Lung (tissue), 12 donors: ENCODE data around the gene CLCN3. TPM values are rescaled to one million over a fixed set of nuclear protein-coding genes. Genes with fewer than 3 reads are reported as not detected.
A peak's percentile ranks its signal among the peaks of the same experiment; 100 is the strongest.

ENCODE experiments used
- ATAC-seq: fragments of 200-7000 bp; cut with Tn5 transposase; one replicate; pipeline ENCODE4 v1.9.1; 2020; ENCODE audit warnings: moderate number of reproducible peaks; ENCODE audit not compliant: insufficient read depth, low FRiP score
- DNase-seq, 3 donors: peaks; one replicate each; pipeline ENCODE4 v3.0.0-alpha.2; 2013 to 2017
- H3K27ac ChIP-seq, 2 donors: one replicate each; pipeline ENCODE4 v1.5.1; 2013; ENCODE audit warnings: mild to moderate bottlenecking in 2 of 2, moderate library complexity in 2 of 2, control low read depth in 1 of 2, inconsistent platforms in 1 of 2, low read depth in 1 of 2, low read length in 1 of 2
- H3K27me3 ChIP-seq, 3 donors: one replicate each; pipeline ENCODE4 v1.5.1; 2013; ENCODE audit warnings: low read length in 2 of 3; ENCODE audit not compliant: control insufficient read depth in 3 of 3, insufficient read depth in 3 of 3
- H3K36me3 ChIP-seq, 4 donors: one replicate each; pipeline ENCODE4 v1.5.1; 2013; ENCODE audit warnings: low read length in 4 of 4, mild to moderate bottlenecking in 1 of 4, moderate library complexity in 1 of 4; ENCODE audit not compliant: control insufficient read depth in 4 of 4, insufficient read depth in 4 of 4
- H3K4me1 ChIP-seq, 5 donors: one replicate each; pipeline ENCODE4 v1.5.1; 2013; ENCODE audit warnings: low read length in 5 of 5, mild to moderate bottlenecking in 2 of 5, moderate library complexity in 1 of 5; ENCODE audit not compliant: control insufficient read depth in 5 of 5, insufficient read depth in 5 of 5
- H3K4me3 ChIP-seq: one replicate; pipeline ENCODE4 v1.5.1; 2013; ENCODE audit warnings: mild to moderate bottlenecking, control low read depth, moderate library complexity
- H3K9ac ChIP-seq, 2 donors: one replicate each; pipeline ENCODE4 v1.5.1; 2013; ENCODE audit warnings: low read length in 2 of 2, control low read depth in 1 of 2; ENCODE audit not compliant: insufficient read depth in 1 of 2
- H3K9me3 ChIP-seq, 4 donors: one replicate each; pipeline ENCODE4 v1.5.1; 2013; ENCODE audit warnings: low read length in 3 of 4, mild to moderate bottlenecking in 1 of 4, moderate library complexity in 1 of 4; ENCODE audit not compliant: control insufficient read depth in 4 of 4, insufficient read depth in 3 of 4
- CTCF ChIP-seq: IDR thresholded peaks from 2 replicates; pipeline ENCODE4 v1.5.1; 2012; ENCODE audit warnings: mild to moderate bottlenecking; ENCODE audit errors: control extremely low read depth, extremely low read depth
- WGBS, 2 donors: extraction: QIAGEN DNeasy Blood & Tissue Kit; methylation state at CpG; one replicate each; pipeline ENCODE4 v1.1.7; 2013; 5-methylcytosine and 5-hydroxymethylcytosine counted together
- polyA plus RNA-seq, 2 donors: library from polyadenylated mRNA; stranded (reverse); fragments of 200-250 nt; gene quantifications; one replicate each; pipeline ENCODE4 v1.2.1, GENCODE V29; 2013
- total RNA-seq, 2 donors: library from RNA; depleted of rRNA in 1 of 2; stranded (reverse); fragments of >200 nt in 1 of 2; gene quantifications; one replicate each; pipeline ENCODE4 v1.2.1, GENCODE V29; 2014 to 2021
- donor health status: control.
- donor health status: control.
- donor health status: Bipolar disorder and iron deficiency.
- donor health status: healthy.
- donor health status: DM: yes; HTN: yes; CAD: no.

CLCN3 gene
- total and polyA plus RNA-seq, 4 donors: 11.0 to 59.6 (median 27.6) TPM

GRCh38 chr4:169593050-169593560 is 27.3 kb upstream of the CLCN3 start:
- Histone ChIP-seq H3K4me3 (no peak overlapping the region), H3K27ac (no peak overlapping the region), H3K36me3 (peaks cover 2 to 9% (median 7%) of the 10 kb centered on the region in 4 donors), H3K9ac (no peak overlapping the region), H3K4me1 (peaks cover 0 to 10% (median 0%) of the 10 kb centered on the region in 5 donors), H3K27me3 (no peaks in the 10 kb centered on the region), H3K9me3 (no peaks in the 10 kb centered on the region)
- DNase-seq (peak; percentile 34 to 95 (median 95)), ATAC-seq (no peak)
- no peak for TF ChIP-seq CTCF
- 83 to 90% methylated on average over 1 of the region's 1 CpG for WGBS, 2 donors

- H3K4me3 ChIP-seq: no peak overlapping the region
- H3K27ac ChIP-seq: peak overlapping the region in 1 of 2 donors; percentile 2
- H3K36me3 ChIP-seq: peaks cover 0 to 6% (median 2%) of the 10 kb centered on the region in 4 donors
- no peak overlapping the region for H3K9ac ChIP-seq
- no peak for TF ChIP-seq CTCF
- DNase-seq: no peak
- peaks cover 0 to 10% (median 0%) of the 10 kb centered on the region in 5 donors for H3K4me1 ChIP-seq
- ATAC-seq: no peak
- H3K27me3 ChIP-seq: no peaks in the 10 kb centered on the region
- no peaks in the 10 kb centered on the region for H3K9me3 ChIP-seq
These were observed 25.7 kb upstream of the CLCN3 start for GRCh38 chr4:169594560-169595195.

DNA sequence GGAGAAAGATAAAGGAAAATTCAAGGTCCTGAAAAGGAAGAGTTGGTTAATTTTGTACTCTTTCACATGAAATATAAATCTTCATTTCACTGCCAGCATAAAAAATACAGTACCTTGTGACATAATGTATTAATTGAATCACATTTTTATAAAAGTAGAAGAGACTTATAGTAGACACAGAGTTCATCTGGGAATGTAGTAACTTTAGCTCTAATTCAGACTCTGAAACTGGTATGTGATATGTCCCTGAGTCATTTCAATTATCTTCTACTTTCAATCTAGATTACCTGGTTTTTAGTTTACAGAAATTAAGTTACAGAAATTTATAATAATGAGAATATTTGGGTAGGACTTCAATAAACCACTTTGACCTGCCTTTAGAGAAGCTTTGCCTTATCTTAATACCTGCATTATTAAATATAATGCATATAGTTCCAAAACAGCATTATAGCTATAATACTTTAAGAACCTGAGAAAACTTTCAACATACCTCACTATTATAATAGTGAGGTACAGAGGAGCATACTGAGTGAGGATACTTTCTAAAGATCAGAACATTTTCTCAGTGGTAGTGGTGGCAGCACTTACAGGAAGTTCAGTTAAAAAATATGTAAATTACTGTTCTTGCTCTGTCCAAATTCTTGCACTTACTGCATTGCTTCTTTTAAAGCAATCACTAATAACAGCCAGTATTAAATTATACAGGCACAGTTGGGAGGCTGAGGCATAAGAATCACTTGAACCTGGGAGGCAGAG is 19.2 kb upstream of the CLCN3 start:
- Histone ChIP-seq H3K27ac (no peak overlapping the region), H3K36me3 (peaks cover 0 to 7% (median 3%) of the 10 kb centered on the region in 4 donors), H3K4me1 (peaks cover 0 to 13% (median 0%) of the 10 kb centered on the region in 5 donors), H3K27me3 (no peaks in the 10 kb centered on the region), H3K4me3 (no peak overlapping the region), H3K9ac (no peak overlapping the region), H3K9me3 (no peaks in the 10 kb centered on the region)
- no peak for TF ChIP-seq CTCF
- DNase-seq: no peak
- no peak for ATAC-seq
